ENCODE results near the gene ACYP1.

ACYP1 gene

DNA sequence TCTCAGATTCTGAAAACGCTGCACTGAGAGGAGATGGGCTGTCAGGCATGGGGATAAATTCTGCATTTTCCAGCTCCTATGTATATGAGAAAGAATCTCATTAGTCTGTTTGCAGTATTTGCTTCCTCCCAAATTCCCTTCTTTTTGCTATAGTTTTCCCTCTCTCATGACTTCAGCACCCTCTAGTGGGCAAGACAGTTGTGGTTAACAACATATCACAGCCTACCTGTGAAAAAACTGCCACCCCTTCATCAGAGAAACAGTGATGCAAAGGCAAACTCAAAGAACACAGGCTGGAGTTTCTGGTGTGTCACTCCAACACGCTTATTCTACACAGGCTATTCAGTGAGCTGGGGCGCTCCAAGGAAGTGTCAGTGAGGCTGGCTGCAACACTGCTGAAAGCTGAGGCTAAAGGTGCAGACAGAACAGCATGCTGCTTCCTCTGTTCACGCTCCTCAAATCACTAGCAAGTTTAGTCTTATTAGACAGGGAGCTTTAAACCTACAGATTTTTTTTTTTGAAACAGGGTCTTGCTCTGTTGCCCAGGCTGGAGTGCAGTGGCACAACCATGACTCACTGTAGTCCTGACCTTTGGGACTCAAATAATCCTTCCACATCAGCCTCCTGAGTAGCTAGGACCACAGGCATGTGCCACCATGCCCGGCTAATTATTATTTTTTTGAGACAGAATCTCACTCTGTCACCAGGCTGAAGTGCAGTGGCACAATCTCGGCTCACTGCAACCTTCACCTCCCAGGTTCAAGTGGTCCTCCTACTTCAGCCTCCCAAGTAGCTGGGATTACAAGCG lies 24.9 kb upstream of the ACYP1 start:
- Histone ChIP-seq H3K36me3 (ENCODE audit: insufficient read depth, low read depth, low read length) (peaks cover 63% of the 10 kb centered on the region), H3K27ac (ENCODE audit: low read length) (no peak overlapping the region), H3K27me3 (ENCODE audit: insufficient read depth, low read length) (no peaks in the 10 kb centered on the region), H3K9ac (ENCODE audit: low read depth, low read length) (no peak overlapping the region), H3K4me3 (ENCODE audit: low read length) (no peak overlapping the region), H3K4me1 (ENCODE audit: insufficient read depth, low read length) (peaks cover 7% of the 10 kb centered on the region; the same call in 1 of the 2 replicates), H3K9me3 (ENCODE audit: insufficient read depth, low read depth, low read length) (no peaks in the 10 kb centered on the region)

DNA sequence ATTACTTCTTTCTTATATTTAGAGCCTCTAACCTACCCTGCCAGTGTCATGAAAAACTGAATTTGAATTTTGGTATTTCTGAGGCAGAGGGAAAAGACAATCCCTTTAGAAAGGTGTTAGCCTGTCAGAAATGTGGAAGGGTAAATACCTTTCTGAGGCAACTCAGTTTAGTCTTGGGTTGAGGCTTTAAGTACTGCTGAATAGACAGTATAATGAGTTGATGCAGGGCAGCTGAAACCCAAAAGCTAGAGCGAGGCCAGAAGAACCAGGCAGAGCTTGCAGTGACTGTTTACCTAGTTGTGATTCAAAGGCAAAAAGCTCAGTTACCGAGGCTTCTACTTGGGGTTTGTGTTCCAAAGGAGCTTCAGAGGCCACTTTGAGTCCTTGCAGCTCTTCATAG lies 24.3 kb upstream of the ACYP1 start:
- H3K9me3 ChIP-seq (ENCODE audit: insufficient read depth, low read depth, low read length) = no peaks in the 10 kb centered on the region
- no peak overlapping the region for H3K9ac ChIP-seq (ENCODE audit: low read depth, low read length)
- H3K27ac ChIP-seq (ENCODE audit: low read length) = no peak overlapping the region
- H3K4me3 ChIP-seq (ENCODE audit: low read length) = no peak overlapping the region
- H3K4me1 ChIP-seq (ENCODE audit: insufficient read depth, low read length) = peaks cover 7% of the 10 kb centered on the region; the same call in 1 of the 2 replicates
- H3K36me3 ChIP-seq (ENCODE audit: insufficient read depth, low read depth, low read length) = peaks cover 66% of the 10 kb centered on the region
- no peaks in the 10 kb centered on the region for H3K27me3 ChIP-seq (ENCODE audit: insufficient read depth, low read length)

DNA sequence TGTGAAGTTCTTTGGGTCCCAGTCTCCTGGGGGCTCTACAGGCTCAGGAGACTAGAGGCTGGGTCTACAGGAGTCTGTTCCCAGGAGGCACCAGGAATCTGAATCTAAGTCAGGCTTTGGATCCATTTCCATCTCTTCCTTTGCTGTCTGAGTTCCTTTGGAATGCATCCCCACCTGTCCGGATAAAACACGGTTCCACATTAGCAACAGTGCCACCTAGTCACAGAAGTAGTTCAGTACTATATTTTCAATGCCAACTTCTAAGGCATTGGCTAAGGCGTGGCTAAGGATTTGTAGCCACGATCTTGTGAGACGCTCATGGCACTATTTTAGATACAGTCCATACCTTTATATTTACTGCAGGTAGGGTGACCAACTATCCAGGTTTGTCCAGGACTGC lies 20.7 kb upstream of the ACYP1 start:
- no peak overlapping the region for H3K4me3 ChIP-seq (ENCODE audit: low read length)
- peaks cover 64% of the 10 kb centered on the region for H3K36me3 ChIP-seq (ENCODE audit: insufficient read depth, low read depth, low read length)
- H3K27ac ChIP-seq (ENCODE audit: low read length) = no peak overlapping the region
- no peak overlapping the region for H3K9ac ChIP-seq (ENCODE audit: low read depth, low read length)
- no peaks in the 10 kb centered on the region for H3K27me3 ChIP-seq (ENCODE audit: insufficient read depth, low read length)
- no peaks in the 10 kb centered on the region for H3K4me1 ChIP-seq (ENCODE audit: insufficient read depth, low read length)
- H3K9me3 ChIP-seq (ENCODE audit: insufficient read depth, low read depth, low read length) = no peaks in the 10 kb centered on the region

DNA sequence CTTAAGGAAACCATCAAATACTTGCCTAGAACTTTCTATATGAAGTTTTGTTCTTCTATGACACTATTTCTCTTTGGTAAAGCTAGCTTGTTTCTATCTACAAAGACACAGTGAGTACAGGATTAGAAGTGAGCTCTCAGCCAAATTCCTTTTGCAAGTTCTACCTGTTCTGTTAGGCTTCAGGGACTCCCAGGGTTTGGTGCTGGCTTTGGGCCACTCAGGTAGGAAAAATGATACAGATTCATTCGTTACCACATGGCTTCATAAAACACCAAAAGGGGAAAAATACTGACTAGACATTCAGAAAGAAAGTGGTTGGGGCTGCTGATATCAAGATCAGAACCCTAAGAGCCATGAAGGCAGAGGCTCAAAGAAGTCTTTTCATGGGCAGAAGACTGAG lies 19.4 kb upstream of the ACYP1 start:
- Histone ChIP-seq H3K9ac (ENCODE audit: low read depth, low read length) (no peak overlapping the region), H3K4me1 (ENCODE audit: insufficient read depth, low read length) (no peaks in the 10 kb centered on the region), H3K27ac (ENCODE audit: low read length) (no peak overlapping the region), H3K36me3 (ENCODE audit: insufficient read depth, low read depth, low read length) (peaks cover 61% of the 10 kb centered on the region), H3K9me3 (ENCODE audit: insufficient read depth, low read depth, low read length) (no peaks in the 10 kb centered on the region), H3K4me3 (ENCODE audit: low read length) (no peak overlapping the region), H3K27me3 (ENCODE audit: insufficient read depth, low read length) (no peaks in the 10 kb centered on the region)

DNA sequence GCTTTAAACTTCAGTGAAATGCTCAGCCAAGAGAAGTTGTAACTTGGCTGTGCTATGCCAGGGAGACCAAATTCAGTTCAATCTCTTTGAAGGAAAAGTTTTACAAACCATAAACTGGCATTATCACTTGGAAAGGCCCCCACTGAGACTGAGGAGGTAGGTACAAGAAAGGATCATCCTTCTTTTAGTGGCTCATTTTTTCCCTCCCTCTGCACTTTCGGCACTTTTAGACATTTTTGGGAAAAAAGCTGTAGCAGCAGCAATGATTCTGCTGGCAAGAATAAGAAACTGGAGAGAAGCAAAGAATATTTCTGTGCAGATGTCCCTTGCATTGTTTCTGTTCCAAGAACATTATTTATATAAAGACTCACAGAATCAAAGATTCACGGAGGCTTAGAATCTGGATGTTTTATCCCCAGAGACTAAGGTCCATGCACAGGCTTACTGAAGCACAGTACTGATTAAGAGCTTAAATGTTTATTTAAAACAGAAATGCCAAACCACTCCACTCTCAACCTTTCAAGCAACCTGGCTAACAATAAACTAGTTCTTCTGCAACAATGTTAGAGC lies 17.9 kb upstream of the ACYP1 start:
- Histone ChIP-seq H3K4me3 (ENCODE audit: low read length) (no peak overlapping the region), H3K27ac (ENCODE audit: low read length) (no peak overlapping the region), H3K27me3 (ENCODE audit: insufficient read depth, low read length) (no peaks in the 10 kb centered on the region), H3K4me1 (ENCODE audit: insufficient read depth, low read length) (no peaks in the 10 kb centered on the region), H3K9ac (ENCODE audit: low read depth, low read length) (no peak overlapping the region), H3K36me3 (ENCODE audit: insufficient read depth, low read depth, low read length) (peaks cover 46% of the 10 kb centered on the region), H3K9me3 (ENCODE audit: insufficient read depth, low read depth, low read length) (no peaks in the 10 kb centered on the region)

DNA sequence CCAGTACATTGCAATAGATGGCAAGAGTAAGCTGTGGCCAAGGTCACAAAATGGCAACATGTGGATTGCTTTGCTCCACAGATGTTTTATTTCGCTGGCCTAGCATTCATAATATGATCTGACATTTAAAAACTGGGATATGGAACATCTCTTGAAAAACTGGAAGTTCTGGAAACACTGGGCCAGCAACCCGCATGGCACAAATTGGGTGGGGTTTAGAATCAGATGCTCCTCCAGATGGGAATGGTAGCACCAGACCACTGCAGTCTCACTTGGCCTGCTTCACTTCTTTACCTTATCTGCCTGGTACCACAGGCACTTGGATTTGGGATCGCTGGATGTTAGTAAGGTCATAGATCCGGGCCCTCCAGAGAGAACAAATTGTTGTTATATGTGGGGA lies 15.7 kb upstream of the ACYP1 start:
- Histone ChIP-seq H3K4me1 (ENCODE audit: insufficient read depth, low read length) (no peaks in the 10 kb centered on the region), H3K36me3 (ENCODE audit: insufficient read depth, low read depth, low read length) (peaks cover 25% of the 10 kb centered on the region), H3K27me3 (ENCODE audit: insufficient read depth, low read length) (no peaks in the 10 kb centered on the region), H3K9me3 (ENCODE audit: insufficient read depth, low read depth, low read length) (no peaks in the 10 kb centered on the region), H3K27ac (ENCODE audit: low read length) (no peak overlapping the region), H3K4me3 (ENCODE audit: low read length) (no peak overlapping the region), H3K9ac (ENCODE audit: low read depth, low read length) (no peak overlapping the region)

DNA sequence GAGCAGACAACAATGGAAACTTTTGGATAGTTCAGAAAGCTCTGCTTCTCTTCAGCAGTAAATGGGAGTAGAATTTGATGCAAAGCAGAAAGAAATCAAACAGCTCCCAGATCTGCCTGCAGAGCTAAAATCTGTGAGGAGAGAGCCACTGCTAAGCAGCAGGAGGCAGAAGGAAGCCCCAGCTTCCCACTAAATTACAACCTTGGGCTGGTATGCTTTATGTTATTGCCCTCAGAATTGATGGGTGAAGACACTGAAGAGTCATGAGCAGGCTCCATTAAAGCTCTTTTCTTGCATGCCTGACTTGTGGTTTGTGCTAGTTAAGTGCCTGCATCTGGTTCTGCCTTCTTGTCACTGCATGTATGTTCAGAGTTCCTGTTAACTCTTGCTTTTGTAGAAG lies 14.0 kb upstream of the ACYP1 start:
- Histone ChIP-seq H3K9ac (ENCODE audit: low read depth, low read length) (no peak overlapping the region), H3K27me3 (ENCODE audit: insufficient read depth, low read length) (no peaks in the 10 kb centered on the region), H3K36me3 (ENCODE audit: insufficient read depth, low read depth, low read length) (peaks cover 9% of the 10 kb centered on the region; the same call in 1 of the 2 replicates), H3K27ac (ENCODE audit: low read length) (no peak overlapping the region), H3K4me1 (ENCODE audit: insufficient read depth, low read length) (no peaks in the 10 kb centered on the region), H3K9me3 (ENCODE audit: insufficient read depth, low read depth, low read length) (no peaks in the 10 kb centered on the region), H3K4me3 (ENCODE audit: low read length) (no peak overlapping the region)

DNA sequence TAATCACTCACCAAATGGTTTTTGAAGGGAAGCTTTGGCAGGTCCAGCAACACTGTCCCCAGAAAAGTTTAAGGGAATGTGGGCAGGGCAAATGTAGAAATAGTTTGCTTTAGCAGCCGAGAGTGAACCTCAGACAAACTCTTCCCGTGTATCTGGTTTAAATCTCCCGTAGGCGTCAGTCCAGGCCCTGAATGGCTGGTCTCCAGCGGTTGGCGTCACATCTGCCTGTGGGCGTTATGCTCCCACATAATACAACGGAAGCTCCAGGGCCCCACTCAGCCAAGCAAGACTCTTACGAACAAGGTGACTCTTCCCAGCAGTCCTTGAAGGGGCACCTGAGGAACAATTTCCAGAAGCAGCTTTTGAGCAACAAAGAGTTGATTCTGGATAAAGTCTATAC lies 6.6 kb upstream of the ACYP1 start:
- Histone ChIP-seq H3K9me3 (ENCODE audit: insufficient read depth, low read depth, low read length) (no peaks in the 10 kb centered on the region), H3K27ac (ENCODE audit: low read length) (no peak overlapping the region), H3K4me3 (ENCODE audit: low read length) (peak overlapping the region; percentile 82; the same call in 1 of the 2 replicates), H3K36me3 (ENCODE audit: insufficient read depth, low read depth, low read length) (no peaks in the 10 kb centered on the region), H3K4me1 (ENCODE audit: insufficient read depth, low read length) (peaks cover 3% of the 10 kb centered on the region; the same call in 1 of the 2 replicates), H3K9ac (ENCODE audit: low read depth, low read length) (no peak overlapping the region), H3K27me3 (ENCODE audit: insufficient read depth, low read length) (no peaks in the 10 kb centered on the region)

DNA sequence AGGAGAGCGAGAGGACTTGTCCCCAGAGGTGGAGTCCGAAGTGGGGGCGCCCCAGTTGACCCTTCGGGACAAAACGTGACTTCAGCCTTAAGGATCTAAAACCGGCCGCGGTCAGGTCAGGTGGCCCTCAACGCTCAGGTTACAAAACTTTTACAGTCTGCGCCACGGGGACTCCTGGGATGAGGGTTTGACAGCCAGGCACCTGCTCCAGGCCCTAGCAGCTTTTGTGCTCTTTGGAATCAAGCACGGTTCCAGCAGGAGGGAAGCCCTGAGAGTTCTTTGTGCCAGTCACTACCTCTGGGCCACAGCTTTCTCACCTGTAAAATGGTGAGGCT lies 6.0 kb upstream of the ACYP1 start:
- H3K36me3 ChIP-seq (ENCODE audit: insufficient read depth, low read depth, low read length) = no peaks in the 10 kb centered on the region
- no peak overlapping the region for H3K27ac ChIP-seq (ENCODE audit: low read length)
- H3K9me3 ChIP-seq (ENCODE audit: insufficient read depth, low read depth, low read length) = no peaks in the 10 kb centered on the region
- no peaks in the 10 kb centered on the region for H3K27me3 ChIP-seq (ENCODE audit: insufficient read depth, low read length)
- peak overlapping the region; percentile 81; the same call in 1 of the 2 replicates for H3K9ac ChIP-seq (ENCODE audit: low read depth, low read length)
- H3K4me3 ChIP-seq (ENCODE audit: low read length) = peak overlapping the region; percentile 82
- peaks cover 3% of the 10 kb centered on the region; the same call in 1 of the 2 replicates for H3K4me1 ChIP-seq (ENCODE audit: insufficient read depth, low read length)

DNA sequence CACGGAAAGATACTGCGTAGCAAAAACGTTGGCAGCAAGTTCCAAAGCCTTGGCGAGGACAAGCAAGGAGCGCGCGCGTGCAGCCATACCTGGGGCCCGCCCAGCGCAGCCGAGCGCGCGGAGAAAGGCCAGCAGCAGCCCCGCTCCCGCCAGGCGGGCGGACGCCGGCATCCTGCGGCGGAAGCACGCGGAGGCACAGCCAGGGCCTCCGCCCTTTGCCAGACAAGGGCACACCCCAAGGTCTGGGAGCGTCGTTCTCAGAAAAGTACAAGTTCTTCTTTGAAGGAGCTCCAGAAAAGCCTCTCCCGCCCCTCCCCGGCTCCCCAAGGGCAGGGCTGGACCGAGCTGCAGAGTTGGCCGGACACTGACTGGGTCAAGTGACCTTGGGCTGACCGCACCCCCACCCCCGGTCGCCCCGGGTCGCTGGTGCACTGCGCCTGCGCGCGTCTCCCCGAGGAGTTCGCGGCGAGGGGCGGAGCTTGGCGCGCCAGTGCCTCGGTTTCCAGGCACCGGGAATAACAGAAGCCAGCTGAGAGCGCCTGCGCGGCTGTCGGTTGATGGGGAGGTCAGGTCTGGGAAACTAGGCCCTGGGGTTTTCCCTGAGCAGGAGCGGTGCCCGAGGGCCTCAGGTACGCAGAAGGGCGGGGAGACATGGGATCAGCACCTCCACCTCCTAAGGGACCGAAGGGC lies 5.4 kb upstream of the ACYP1 start, which contains the start of gene ZC2HC1C:
Gene ZC2HC1C, plus strand, starts transcription at position 521 of the 690 bp plus-strand sequence. CDS start 933 bp downstream, outside the sequence.
- Histone ChIP-seq H3K4me1 (ENCODE audit: insufficient read depth, low read length) (peaks cover 3% of the 10 kb centered on the region; the same call in 1 of the 2 replicates), H3K27ac (ENCODE audit: low read length) (peak within 1 kb of the TSS; percentile 21), H3K36me3 (ENCODE audit: insufficient read depth, low read depth, low read length) (no peaks in the 10 kb centered on the region), H3K27me3 (ENCODE audit: insufficient read depth, low read length) (no peaks in the 10 kb centered on the region), H3K4me3 (ENCODE audit: low read length) (peak within 1 kb of the TSS; percentile 82), H3K9me3 (ENCODE audit: insufficient read depth, low read depth, low read length) (no peaks in the 10 kb centered on the region), H3K9ac (ENCODE audit: low read depth, low read length) (peak within 1 kb of the TSS; percentile 81)

DNA sequence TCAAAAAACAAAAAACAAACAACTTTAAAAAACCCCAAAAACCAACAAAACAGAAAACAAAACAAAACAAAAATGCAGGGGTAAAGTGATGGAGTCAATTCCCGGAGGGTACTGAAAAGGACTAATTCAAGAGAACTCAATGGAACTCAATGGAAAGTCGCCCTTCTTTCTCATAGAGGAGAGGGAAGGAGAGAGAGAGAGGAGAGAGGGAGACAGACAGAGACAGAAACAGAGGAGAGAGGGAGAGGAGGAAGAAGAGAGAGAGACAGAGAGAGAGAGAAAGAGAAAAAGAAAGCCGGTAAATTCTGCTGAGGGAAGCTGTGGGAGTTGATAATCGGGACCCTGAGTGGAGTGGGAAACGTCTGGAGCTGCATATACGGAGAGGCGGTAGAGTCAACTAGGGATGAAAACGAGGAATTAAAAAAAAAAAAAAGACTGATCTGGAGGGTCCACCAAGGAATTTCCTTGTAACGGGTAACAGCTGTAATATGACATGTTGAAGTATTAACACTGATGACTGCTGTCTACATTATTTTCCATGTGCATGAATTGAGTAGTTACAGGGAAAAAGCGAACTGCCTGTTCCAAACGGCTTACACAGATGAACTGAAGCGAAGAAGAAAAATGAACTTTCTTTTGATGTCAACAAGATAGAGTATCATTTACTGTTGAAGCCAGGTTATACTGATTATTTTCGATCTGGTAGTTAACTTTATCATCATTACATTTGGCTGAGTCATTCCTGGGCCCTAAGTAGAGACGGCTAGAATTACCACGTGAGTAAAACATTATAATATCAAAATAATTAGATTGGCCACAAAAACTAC lies 4.7 kb upstream of the ACYP1 start:
- H3K4me3 ChIP-seq (ENCODE audit: low read length) = peak overlapping the region; percentile 82
- peaks cover 3% of the 10 kb centered on the region; the same call in 1 of the 2 replicates for H3K4me1 ChIP-seq (ENCODE audit: insufficient read depth, low read length)
- H3K9me3 ChIP-seq (ENCODE audit: insufficient read depth, low read depth, low read length) = no peaks in the 10 kb centered on the region
- peak overlapping the region; percentile 81 for H3K9ac ChIP-seq (ENCODE audit: low read depth, low read length)
- peak overlapping the region; percentile 21 for H3K27ac ChIP-seq (ENCODE audit: low read length)
- no peaks in the 10 kb centered on the region for H3K36me3 ChIP-seq (ENCODE audit: insufficient read depth, low read depth, low read length)
- no peaks in the 10 kb centered on the region for H3K27me3 ChIP-seq (ENCODE audit: insufficient read depth, low read length)

Measured in iPS-20b (cell line).